T-helper 17 cell (primary cell): ENCODE measurements around the gene ISL2. TPM values are rescaled to one million over a fixed set of nuclear protein-coding genes. Genes with fewer than 3 reads are reported as not detected.
"Not testable (repeated sequence)": the region's sequence is repeated elsewhere in the genome, so short reads cannot be mapped to it uniquely, and the experiment has no call there.

Source experiments
- ATAC-seq: fragments of 150-1000 bp; cut with Tn5 transposase; 2 replicates; pipeline ENCODE4 v1.10.0; 2021; ENCODE audit warnings: mild to moderate bottlenecking, moderate library complexity
- DNase-seq, 3 donors: peaks; one replicate each; pipeline versions ENCODE4 v3.0.0 to v3.0.0-alpha.2; 2020 to 2021
- H3K9me3 ChIP-seq: one replicate; pipeline ENCODE4 v1.7.0; 2013; ENCODE audit warnings: low read length, mild to moderate bottlenecking; ENCODE audit not compliant: control insufficient read depth, poor library complexity, severe bottlenecking
- H3K27ac Mint-ChIP-seq: one replicate; pipeline ENCODE4 v1.8.0; 2022; ENCODE audit warnings: mild to moderate bottlenecking, moderate library complexity, mixed read lengths
- H3K27me3 Mint-ChIP-seq: one replicate; pipeline ENCODE4 v1.8.0; 2022; ENCODE audit warnings: mixed read lengths
- H3K36me3 Mint-ChIP-seq: one replicate; pipeline ENCODE4 v1.8.0; 2022; ENCODE audit warnings: low read depth, mixed read lengths
- H3K4me1 Mint-ChIP-seq: one replicate; pipeline ENCODE4 v1.8.0; 2022; ENCODE audit warnings: mild to moderate bottlenecking, mixed read lengths
- H3K4me3 Mint-ChIP-seq: one replicate; pipeline ENCODE4 v1.8.0; 2022; ENCODE audit warnings: mild to moderate bottlenecking, moderate library complexity, mixed read lengths
- total RNA-seq, 4 donors: library from RNA in 2 of 4; stranded (reverse) in 2 of 4; gene quantifications; one replicate each; pipeline ENCODE4 v1.2.3 and lab custom pipeline; 2022 to 2026

Gene ISL2
- total RNA-seq, 2 donors from 2014 or later: not detected

DNA sequence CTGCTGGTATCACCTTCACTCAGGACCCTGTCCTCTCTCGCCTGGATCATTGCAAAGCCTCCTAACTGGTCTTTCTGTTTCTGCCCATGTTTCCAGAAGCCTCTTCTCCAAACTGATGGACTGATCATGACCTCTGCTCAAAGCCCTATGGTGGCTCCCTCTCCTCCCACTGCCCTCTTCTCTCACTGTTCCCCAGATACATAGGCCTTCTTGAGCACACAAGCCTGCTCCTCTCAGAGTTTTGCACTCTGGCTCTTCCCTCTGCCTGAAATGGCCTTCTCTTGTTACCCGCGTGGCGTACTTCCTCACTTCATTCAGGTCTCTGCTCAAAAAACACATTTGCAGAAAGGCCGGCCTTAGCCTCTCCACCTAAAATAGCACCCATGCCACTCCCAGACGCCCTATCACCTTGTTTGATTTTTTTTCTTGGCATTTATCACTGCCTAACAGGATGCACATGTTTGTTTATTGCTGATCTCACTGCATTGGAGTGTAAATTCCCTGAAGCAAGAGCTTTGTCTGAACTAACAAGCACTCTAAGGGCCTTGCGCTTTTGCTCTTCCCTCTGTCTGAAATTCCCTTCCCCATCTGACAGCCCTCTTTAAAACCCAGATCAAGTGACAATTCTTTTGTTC is 23.9 kb upstream of the ISL2 start:
- H3K9me3 ChIP-seq: no peaks in the 10 kb centered on the region
- ATAC-seq (no peak), DNase-seq (no peak)
- H3K36me3 Mint-ChIP-seq: no peaks in the 10 kb centered on the region
- H3K27ac Mint-ChIP-seq: peak overlapping the region; percentile 79
- peaks cover 6% of the 10 kb centered on the region for H3K27me3 Mint-ChIP-seq
- H3K4me3 Mint-ChIP-seq: peak overlapping the region; percentile 90
- H3K4me1 Mint-ChIP-seq: peaks cover 18% of the 10 kb centered on the region

DNA sequence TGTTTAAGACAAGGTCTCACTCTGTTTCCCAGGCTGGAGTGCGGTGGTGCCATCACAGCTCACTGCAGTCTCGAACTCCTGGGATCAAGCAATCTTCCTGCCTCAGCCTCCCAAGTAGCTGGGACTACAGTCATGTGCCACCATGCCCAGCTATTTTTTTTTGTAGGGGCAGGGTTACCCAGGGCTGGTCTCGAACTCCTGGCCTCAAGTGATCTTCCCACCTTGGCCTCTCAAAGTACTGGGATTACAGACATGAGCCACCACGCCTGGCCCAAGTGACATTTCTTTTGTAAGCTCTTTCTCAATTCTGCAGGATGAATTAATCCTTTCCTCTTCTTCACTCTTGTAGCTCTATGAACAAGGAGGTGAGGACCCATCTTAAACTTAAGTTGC is 23.4 kb upstream of the ISL2 start:
- Mint-ChIP-seq H3K4me1 (peaks cover 16% of the 10 kb centered on the region), H3K27ac (peak overlapping the region; percentile 79), H3K27me3 (peaks cover 11% of the 10 kb centered on the region)
- DNase-seq, H3K9me3 ChIP-seq, H3K4me3 Mint-ChIP-seq, ATAC-seq, H3K36me3 Mint-ChIP-seq: not testable (repeated sequence)

GRCh38 chr15:76313731-76314130 is 22.8 kb upstream of the ISL2 start:
- peaks cover 11% of the 10 kb centered on the region for H3K27me3 Mint-ChIP-seq
- DNase-seq (no peak), ATAC-seq (no peak)
- no peaks in the 10 kb centered on the region for H3K36me3 Mint-ChIP-seq
- no peak overlapping the region for H3K4me3 Mint-ChIP-seq
- H3K9me3 ChIP-seq: no peaks in the 10 kb centered on the region
- H3K4me1 Mint-ChIP-seq: peaks cover 13% of the 10 kb centered on the region
- no peak overlapping the region for H3K27ac Mint-ChIP-seq

GRCh38 chr15:76320012-76320411 is 16.6 kb upstream of the ISL2 start:
- DNase-seq (no peak), ATAC-seq (no peak)
- no peak overlapping the region for H3K27ac Mint-ChIP-seq
- H3K4me3 Mint-ChIP-seq: no peak overlapping the region
- H3K9me3 ChIP-seq: no peaks in the 10 kb centered on the region
- peaks cover 49% of the 10 kb centered on the region for H3K27me3 Mint-ChIP-seq
- H3K4me1 Mint-ChIP-seq: no peaks in the 10 kb centered on the region
- no peaks in the 10 kb centered on the region for H3K36me3 Mint-ChIP-seq

DNA sequence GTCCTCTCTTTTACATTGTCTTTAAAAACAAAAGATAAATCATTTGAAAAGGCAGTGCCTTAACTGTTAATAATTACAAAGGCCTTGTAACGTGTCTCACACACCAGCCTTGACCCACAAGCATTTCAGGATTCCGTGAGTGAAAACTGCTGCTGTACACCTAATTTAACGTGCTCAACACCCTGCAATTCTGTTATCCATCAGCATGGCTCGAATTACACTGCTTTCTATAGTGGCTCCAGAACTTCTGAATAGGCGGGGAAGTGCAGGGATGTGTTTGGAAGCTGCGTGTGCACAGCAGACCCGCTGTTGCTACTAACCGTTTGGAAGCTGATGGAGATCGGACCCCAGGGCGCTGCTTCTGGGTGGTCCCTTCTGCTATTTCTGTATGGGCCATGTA is 15.4 kb upstream of the ISL2 start:
- no peaks in the 10 kb centered on the region for H3K4me1 Mint-ChIP-seq
- peaks cover 61% of the 10 kb centered on the region for H3K27me3 Mint-ChIP-seq
- H3K4me3 Mint-ChIP-seq: no peak overlapping the region
- DNase-seq: no peak
- H3K9me3 ChIP-seq: no peaks in the 10 kb centered on the region
- no peak overlapping the region for H3K27ac Mint-ChIP-seq
- ATAC-seq: no peak
- no peaks in the 10 kb centered on the region for H3K36me3 Mint-ChIP-seq

DNA sequence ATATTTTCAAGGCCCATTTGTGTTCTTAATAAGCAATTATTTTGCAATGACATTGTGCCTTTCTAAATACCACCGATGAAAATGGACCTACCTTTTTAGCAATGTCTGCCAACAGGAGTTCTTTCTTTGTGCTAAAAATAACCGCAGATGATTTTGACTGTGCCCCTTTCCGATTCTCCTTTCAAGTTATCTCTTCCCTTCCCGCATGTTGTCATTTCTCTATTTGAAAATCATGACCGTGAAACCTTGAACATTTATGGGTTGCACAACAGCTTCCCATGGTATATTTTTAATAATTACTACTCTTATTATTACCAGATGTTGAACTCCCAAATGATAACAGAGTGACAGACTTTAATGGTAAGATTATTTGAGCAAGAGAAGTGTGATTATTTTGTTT is 15.0 kb upstream of the ISL2 start:
- ATAC-seq (no peak), DNase-seq (no peak)
- Mint-ChIP-seq H3K27me3 (peaks cover 65% of the 10 kb centered on the region), H3K4me3 (no peak overlapping the region), H3K27ac (no peak overlapping the region), H3K4me1 (no peaks in the 10 kb centered on the region), H3K36me3 (no peaks in the 10 kb centered on the region)
- no peaks in the 10 kb centered on the region for H3K9me3 ChIP-seq

DNA sequence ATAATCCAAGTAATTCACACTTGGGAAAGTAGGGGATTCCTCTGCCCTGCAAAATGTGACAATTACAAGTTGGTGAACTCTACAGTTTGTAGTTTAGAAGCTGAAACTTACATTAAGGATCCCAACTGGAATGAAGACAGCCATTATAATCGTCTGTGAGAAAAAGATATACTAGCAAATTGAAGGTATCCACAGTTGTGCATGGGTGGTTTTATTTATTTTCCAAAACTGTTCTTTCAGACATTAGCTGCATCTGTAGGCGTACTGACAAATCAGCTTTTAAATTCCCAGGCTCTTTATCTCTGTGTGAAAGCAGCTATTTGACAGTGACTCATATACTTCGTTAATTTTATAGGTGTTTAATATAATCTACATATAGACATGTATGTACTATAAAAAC is 12.5 kb upstream of the ISL2 start:
- ATAC-seq (no peak), DNase-seq (no peak)
- Mint-ChIP-seq H3K27ac (no peak overlapping the region), H3K4me1 (no peaks in the 10 kb centered on the region), H3K4me3 (no peak overlapping the region), H3K36me3 (peaks cover 3% of the 10 kb centered on the region), H3K27me3 (peaks cover 74% of the 10 kb centered on the region)
- no peaks in the 10 kb centered on the region for H3K9me3 ChIP-seq

- H3K36me3 Mint-ChIP-seq: peaks cover 9% of the 10 kb centered on the region
- H3K9me3 ChIP-seq: no peaks in the 10 kb centered on the region
- peaks cover 89% of the 10 kb centered on the region for H3K27me3 Mint-ChIP-seq
- DNase-seq (no peak), ATAC-seq (no peak)
- no peak overlapping the region for H3K27ac Mint-ChIP-seq
- no peak overlapping the region for H3K4me3 Mint-ChIP-seq
- no peaks in the 10 kb centered on the region for H3K4me1 Mint-ChIP-seq
Measured at GRCh38 chr15:76325704-76326103, 10.9 kb upstream of the ISL2 start.

GRCh38 chr15:76327191-76328105 is 9.1 kb upstream of the ISL2 start:
- no peaks in the 10 kb centered on the region for H3K9me3 ChIP-seq
- no peak for ATAC-seq
- H3K4me1 Mint-ChIP-seq: no peaks in the 10 kb centered on the region
- H3K27me3 Mint-ChIP-seq: peaks cover 82% of the 10 kb centered on the region
- peaks cover 9% of the 10 kb centered on the region for H3K36me3 Mint-ChIP-seq
- H3K4me3 Mint-ChIP-seq: no peak overlapping the region
- no peak for DNase-seq
- H3K27ac Mint-ChIP-seq: no peak overlapping the region

DNA sequence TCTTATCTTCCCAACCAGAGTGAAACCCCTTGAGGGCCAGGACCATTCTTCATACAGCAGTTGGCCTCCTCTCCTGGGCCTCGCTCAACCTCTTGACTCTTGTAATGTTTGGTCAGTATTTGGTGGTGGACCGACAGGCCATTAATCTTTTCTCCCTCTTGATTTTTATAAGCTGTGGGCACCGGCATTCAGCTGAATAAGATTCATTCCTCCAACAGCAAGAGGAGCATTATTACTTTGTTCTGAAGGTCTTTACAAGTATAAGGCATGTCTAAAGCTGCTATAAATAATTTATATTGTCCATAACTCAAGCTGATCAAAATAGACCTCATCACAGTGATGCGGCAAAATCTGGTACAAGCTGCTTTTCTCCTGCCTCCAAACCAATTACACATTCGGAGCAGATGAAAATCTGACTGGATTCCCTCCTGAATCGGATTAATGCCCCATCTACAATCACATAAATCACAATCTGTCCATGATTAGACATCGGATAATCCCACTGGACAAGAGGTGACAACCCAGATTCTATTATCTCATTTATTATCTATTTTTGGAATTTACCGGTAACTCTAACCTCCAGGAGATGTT is 8.4 kb upstream of the ISL2 start:
- Mint-ChIP-seq H3K27ac (no peak overlapping the region), H3K4me1 (no peaks in the 10 kb centered on the region), H3K27me3 (peaks cover 84% of the 10 kb centered on the region), H3K36me3 (peaks cover 9% of the 10 kb centered on the region), H3K4me3 (no peak overlapping the region)
- no peaks in the 10 kb centered on the region for H3K9me3 ChIP-seq
- no peak for DNase-seq
- ATAC-seq: no peak

- peaks cover 83% of the 10 kb centered on the region for H3K27me3 Mint-ChIP-seq
- H3K27ac Mint-ChIP-seq: no peak overlapping the region
- no peak overlapping the region for H3K4me3 Mint-ChIP-seq
- peaks cover 10% of the 10 kb centered on the region for H3K36me3 Mint-ChIP-seq
- H3K4me1 Mint-ChIP-seq: peaks cover 1% of the 10 kb centered on the region
- H3K9me3 ChIP-seq: no peaks in the 10 kb centered on the region
- DNase-seq: no peak
- ATAC-seq: no peak
Measured at GRCh38 chr15:76328958-76329357, 7.6 kb upstream of the ISL2 start.

DNA sequence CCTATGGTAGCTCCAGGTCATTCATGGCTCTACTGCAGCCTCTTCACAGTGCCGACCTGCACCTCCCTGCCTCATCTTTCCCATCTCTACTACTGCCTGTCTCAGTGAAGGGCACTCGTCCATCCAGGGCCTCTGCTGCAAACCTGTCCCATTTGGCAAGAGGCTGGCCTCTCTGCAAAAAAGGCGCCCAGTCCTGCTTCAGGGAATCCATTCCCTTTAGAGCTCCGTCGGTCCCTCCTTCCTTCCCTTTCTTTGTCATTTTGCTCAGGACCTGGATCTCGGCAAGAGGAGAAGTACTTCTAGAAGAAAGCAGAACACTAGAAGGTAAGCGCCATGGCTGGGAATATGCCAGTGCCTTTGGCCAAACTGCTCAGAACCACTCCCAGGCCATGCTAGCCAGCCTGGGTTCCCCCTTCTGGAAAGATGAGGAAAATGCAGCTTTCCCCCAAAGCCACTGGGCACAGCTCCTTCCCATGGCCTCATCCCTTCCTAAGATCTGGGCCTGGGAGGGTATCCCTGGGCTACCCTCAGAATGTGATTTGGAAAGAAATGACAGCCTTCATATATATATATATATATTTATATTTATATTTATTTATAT is 6.4 kb upstream of the ISL2 start:
- no peaks in the 10 kb centered on the region for H3K9me3 ChIP-seq
- Mint-ChIP-seq H3K36me3 (peaks cover 12% of the 10 kb centered on the region), H3K27ac (no peak overlapping the region), H3K4me1 (peaks cover 4% of the 10 kb centered on the region), H3K4me3 (no peak overlapping the region), H3K27me3 (peaks cover 86% of the 10 kb centered on the region)
- no peak for ATAC-seq
- no peak for DNase-seq

GRCh38 chr15:76332796-76333195 is 3.8 kb upstream of the ISL2 start:
- no peak for ATAC-seq
- H3K27ac Mint-ChIP-seq: no peak overlapping the region
- H3K9me3 ChIP-seq: no peaks in the 10 kb centered on the region
- DNase-seq: no peak
- H3K36me3 Mint-ChIP-seq: peaks cover 17% of the 10 kb centered on the region
- peaks cover 86% of the 10 kb centered on the region for H3K27me3 Mint-ChIP-seq
- H3K4me1 Mint-ChIP-seq: peaks cover 27% of the 10 kb centered on the region
- no peak overlapping the region for H3K4me3 Mint-ChIP-seq
